Endothelial cell of hepatic sinusoid (primary cell): ENCODE data around the gene FYN.

ENCODE experiments used
- in situ Hi-C: cut with HindIII; loops from 2 replicates; pipeline ENCODE4 v1.10.0; 2017; ENCODE audit warnings: low sequenced_read_pairs

FYN gene

DNA sequence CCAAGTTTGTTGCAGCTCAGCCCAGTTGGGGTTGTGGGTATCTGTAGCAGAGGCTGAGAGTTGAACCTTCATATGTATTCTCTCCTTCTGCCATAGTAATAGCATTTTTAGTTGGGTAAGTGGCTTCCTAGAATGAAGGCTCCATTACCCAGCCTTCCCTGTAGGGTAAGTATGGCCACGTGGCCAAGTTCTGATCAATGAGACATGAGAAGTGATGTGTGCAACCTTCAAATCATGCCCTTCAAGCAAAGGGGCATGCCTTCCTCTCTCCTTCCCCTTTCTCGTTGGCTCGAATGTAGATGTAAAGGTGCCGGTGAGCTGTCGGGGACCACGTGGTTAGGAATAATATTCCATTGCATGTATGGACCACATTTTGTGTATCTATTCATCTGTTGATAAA, 254.8 kb downstream of the FYN start:
- in situ Hi-C loops = no loop called here

DNA sequence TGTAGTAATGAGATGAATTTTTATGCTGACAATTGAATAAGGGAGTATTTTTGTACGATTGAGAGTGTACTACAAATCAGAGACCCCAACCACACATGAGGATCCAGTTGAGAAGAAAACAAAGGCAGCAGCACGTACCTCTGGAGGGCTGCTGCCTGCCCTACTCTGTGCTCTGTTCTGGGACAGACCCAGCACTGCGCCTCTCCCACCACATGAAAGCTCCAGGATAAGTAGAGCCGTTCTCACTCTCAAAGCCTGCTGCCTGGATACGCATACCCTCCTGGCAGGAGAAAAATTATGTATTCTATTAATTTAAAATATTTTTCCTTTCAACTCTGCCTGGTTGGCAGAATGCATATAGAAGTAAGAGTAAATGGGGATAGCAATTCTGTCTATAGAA, 256.1 kb downstream of the FYN start:
- in situ Hi-C loops = no loop called here

GRCh38 chr6:111615916-111616612, 257.2 kb downstream of the FYN start:
- in situ Hi-C loops = no loop called here

GRCh38 chr6:111614833-111615582, 258.2 kb downstream of the FYN start:
- in situ Hi-C loops = no loop called here

GRCh38 chr6:111612379-111612778, 260.9 kb downstream of the FYN start:
- in situ Hi-C loops = no loop called here

GRCh38 chr6:111610548-111611172, 262.6 kb downstream of the FYN start:
- in situ Hi-C loops = no loop called here
